GM18873 (cell line): Measurements from ENCODE around the gene EPC2.

Source experiments
- ATAC-seq: cut with Tn5 transposase; IDR thresholded peaks from one replicate; pipeline ENCODE4 v1.9.1; 2021; ENCODE audit warnings: mild to moderate bottlenecking, moderate library complexity, moderate number of reproducible peaks; ENCODE audit not compliant: unreplicated experiment, low FRiP score

EPC2 gene

GRCh38 chr2:148643998-148644882 lies at the start of gene EPC2:
Gene EPC2, plus strand, starts transcription at chr2:148644751. Its CDS starts 267 bp downstream, at chr2:148645018.
- ATAC-seq = peak; percentile 39

DNA sequence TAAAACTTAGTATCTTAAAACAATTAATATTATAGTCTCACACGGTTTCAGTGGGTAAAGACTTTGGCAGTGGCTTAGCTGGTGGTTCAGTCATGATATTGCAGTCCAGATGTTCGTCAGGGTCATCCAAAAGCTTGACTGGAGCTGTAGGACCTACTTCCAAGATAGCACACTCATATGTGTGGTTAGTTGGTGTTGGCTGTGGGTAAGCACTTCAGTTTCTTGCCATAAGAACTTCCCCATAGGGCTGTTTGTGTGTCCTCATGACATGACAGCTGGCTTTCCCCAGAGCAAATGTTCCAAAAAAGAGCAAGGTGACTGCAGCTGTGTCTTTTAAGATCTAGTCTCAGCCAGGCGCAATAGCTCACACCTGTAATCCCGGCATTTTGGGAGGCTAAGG lies 48.5 kb upstream of the EPC2 start:
- ATAC-seq = no peak

- ATAC-seq = no peak
Observed at GRCh38 chr2:148599109-148599991, 45.2 kb upstream of the EPC2 start.

GRCh38 chr2:148602885-148603561 lies 41.5 kb upstream of the EPC2 start:
- peak; percentile 8 for ATAC-seq

DNA sequence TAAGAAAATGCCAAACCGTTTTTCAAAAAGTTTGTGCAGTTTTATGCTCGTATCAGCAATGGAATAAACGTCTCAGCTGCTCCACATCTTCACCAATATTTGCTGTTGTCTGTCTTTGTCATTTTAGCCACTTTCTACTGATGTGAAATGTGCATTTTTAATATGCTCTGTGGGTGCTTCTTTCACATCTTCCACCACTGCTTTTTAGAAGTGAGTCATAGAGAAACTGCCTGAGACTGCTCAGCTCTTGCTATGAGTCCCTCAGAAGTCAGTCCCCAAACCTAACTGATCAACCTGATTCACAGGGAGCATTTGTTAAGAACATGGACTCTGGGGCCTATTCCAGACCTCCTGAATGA lies 41.0 kb upstream of the EPC2 start:
- ATAC-seq = peak; percentile 99

GRCh38 chr2:148604927-148605326 lies 39.6 kb upstream of the EPC2 start:
- no peak for ATAC-seq

- no peak for ATAC-seq
Observed at GRCh38 chr2:148607566-148607965, 37.0 kb upstream of the EPC2 start.

- no peak for ATAC-seq
Observed at GRCh38 chr2:148613231-148614013, 31.1 kb upstream of the EPC2 start.

- peak; percentile 5 for ATAC-seq
Observed at GRCh38 chr2:148614014-148614321, 30.6 kb upstream of the EPC2 start.

DNA sequence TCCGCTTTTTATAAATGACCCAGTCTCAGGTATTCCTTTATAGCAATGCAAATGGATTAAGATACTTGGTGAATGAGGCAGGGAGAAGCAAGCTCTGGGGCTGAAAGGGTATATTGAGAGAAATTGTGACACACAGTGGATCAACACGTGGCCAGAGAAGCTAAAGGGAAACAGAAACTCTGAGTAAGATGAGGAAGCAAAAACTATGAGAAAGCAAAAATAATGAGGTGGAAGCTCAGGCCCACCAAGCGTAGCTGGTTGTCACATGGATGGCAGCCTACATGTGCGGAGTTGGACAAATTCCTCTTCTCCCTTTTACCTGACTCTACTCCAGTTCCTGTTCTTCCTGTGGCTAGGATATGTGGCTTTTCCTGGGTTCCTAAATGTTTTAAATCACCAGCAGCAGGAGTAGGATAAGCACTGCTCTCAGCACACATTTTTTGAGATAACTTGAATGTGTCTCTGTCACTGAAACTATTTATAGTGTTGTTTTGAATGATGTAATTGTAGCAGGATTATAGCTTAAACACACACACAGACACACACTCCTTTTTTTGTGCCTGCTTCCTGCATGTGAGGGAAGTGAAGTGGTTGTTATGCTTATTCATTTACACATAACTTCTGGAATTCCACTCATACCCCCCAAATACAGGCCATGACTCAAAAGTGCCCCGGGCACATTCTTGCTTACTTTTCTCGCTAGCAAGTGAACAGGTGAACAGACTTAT lies 30.1 kb upstream of the EPC2 start:
- peak; percentile 96 for ATAC-seq

DNA sequence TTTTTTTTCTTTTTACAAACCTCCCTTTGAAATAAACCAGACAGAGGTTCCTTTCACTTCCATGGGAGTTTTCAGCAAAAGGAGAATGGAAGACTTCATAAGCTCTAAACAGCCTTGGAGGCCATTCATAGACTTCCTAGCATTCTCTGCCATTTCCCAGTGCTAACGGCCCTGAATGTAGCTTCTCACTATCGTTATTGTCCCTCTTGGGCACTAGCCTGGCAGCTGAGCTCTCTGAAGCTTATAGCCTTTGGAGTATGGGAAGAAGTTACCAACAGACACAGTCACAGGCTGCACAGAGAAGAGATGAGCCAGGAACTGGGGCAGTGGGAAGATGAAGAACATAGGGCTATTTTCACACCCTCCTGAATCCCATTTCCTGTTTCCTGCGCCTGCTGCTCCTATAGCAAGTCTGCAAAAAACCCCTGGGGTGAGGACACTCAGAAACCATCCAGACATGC lies 29.1 kb upstream of the EPC2 start:
- no peak for ATAC-seq

GRCh38 chr2:148616662-148617061 lies 27.9 kb upstream of the EPC2 start:
- ATAC-seq = no peak

- no peak for ATAC-seq
Observed at GRCh38 chr2:148617219-148617618, 27.3 kb upstream of the EPC2 start.

DNA sequence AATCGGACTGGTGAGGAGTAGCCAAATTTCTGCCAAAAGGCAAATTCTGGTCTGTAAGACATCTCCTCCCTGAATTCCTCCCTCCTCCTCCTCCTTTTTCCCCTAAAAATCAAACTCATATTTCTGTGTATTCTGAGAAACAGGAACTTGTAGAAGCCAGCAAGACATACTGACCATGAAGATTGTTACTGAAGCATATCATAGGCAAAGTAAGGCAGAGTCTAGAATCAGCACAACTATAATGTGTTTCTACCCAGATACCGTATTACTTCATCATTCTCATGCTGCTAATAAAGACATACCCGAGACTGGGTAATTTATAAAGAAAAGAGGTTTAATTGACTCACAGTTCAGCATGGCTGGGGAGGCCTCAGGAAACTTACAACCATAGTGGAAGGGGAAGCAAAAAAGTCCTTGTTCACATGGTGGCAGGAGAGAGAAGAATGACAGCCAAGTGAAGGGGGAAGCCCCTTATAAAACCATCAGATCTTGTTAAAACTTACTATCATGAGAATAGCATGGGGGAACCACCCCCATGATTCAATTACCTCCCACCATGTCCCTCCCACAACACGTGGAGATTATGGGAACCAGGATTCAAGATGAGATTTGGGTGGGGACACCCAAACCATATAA lies 24.9 kb upstream of the EPC2 start:
- ATAC-seq = no peak

DNA sequence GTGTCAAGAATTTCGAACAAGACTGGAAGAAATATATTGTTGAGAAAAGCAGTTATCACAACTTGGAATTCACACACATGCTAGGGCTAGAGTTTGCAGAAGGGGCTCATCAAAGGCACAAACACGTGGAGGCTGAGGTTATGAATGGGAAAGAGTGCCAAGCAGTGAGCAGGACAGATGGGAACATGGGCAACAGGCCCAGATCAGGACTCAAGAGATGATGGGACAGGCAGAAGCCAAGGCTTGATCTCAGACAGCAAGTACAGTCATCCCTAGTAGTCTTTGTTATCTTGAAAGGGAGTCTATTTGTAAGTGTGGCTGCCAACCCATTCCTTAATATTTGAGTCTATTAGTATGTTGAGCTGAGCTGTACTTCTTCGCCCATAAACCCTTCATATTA lies 22.2 kb upstream of the EPC2 start:
- ATAC-seq = no peak

DNA sequence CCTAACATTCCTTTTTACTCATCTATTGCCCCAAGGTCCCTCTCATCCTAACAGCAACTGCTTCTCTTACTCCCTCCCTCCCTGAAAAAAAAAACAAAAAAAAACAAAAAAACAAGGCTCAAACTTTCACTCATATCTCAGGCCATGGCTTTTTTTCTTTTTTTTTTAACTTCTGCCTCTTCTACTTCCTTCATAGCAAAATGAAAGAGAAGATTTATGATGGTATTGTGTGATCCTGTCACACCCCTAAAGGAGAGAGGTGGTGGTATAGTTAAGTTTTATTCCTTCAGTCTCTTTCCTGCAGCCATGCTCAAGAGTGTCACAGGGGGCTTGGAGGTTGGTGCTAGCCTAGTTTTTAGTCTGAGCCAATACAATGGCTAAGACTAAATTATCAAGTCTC lies 21.5 kb upstream of the EPC2 start:
- no peak for ATAC-seq

DNA sequence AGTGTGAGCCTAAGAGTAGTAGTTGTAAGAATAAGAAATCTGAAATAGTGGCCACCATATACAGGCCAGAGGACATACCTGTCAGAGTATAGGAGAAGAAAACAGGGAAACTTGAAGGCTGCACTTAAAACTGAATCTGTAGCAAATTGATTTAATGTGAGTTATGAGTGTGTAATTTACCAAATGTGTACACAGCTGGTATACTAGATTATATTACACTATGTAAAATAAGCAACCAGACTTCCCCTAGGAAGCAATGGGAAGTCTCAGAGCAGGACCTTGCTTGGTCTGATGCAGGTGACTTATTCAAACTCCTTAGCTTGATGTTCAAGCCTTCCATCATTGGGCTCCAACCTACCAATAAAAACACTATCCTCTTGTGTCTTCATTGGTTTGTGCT lies 17.3 kb upstream of the EPC2 start:
- no peak for ATAC-seq

DNA sequence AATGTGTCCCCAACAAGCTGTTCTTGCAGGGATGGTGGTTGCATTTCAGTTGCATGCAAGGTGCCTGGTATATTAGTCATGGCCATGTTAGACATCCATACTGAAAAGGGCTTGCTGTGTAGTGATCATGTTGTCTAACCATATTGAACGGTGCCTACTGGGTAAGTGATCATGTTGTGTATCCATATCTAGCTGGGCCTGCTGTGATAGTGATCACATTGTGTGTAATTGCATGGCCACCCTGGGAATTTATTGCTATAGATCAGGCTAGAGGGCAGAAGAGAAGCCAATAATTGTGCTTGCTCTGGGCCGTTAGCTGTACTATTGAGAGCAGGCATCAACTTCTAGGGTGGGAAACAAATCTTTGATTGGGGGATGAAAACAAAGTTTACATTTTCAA lies 9.8 kb upstream of the EPC2 start:
- ATAC-seq = no peak

GRCh38 chr2:148638543-148638942 lies 6.0 kb upstream of the EPC2 start:
- no peak for ATAC-seq
